Keratinocyte (primary cell): ENCODE data around the gene GTF2I. TPM values are rescaled to one million over a fixed set of nuclear protein-coding genes. Genes with fewer than 3 reads are reported as not detected.

Source experiments
- DNase-seq: peaks from one replicate; pipeline ENCODE4 v3.0.0-alpha.2; 2011; ENCODE audit warnings: low read depth, missing footprints, low spot score
- FAIRE-seq: peaks from 2 replicates; lab custom pipeline; 2011; peaks lifted over from hg19 to GRCh38; lab: Jason Lieb, UNC
- H2AFZ ChIP-seq: 2 replicates; pipeline ENCODE4 v1.6.0; 2012; ENCODE audit warnings: low read length, control low read depth, inconsistent platforms; ENCODE audit not compliant: control insufficient read depth
- H3K27ac ChIP-seq: 2 replicates; pipeline ENCODE4 v1.5.1; 2011; ENCODE audit warnings: low read length; ENCODE audit not compliant: control insufficient read depth, insufficient read depth
- H3K27me3 ChIP-seq: 3 replicates; pipeline ENCODE4 v1.6.0; 2011; ENCODE audit warnings: low read length; ENCODE audit not compliant: control insufficient read depth, insufficient read depth; ENCODE audit errors: extremely low read depth
- H3K36me3 ChIP-seq, 2 experiments: 2 replicates in 1 of 2; 3 replicates in 1 of 2; pipeline ENCODE4 v1.5.1; 2011; ENCODE audit warnings: low read length in 2 of 2, mild to moderate bottlenecking in 1 of 2; ENCODE audit not compliant: control insufficient read depth in 2 of 2, insufficient read depth in 2 of 2; ENCODE audit errors: extremely low read depth in 1 of 2
- H3K4me1 ChIP-seq: 3 replicates; pipeline ENCODE4 v1.5.1; 2011; ENCODE audit warnings: low read length; ENCODE audit not compliant: control insufficient read depth, insufficient read depth; ENCODE audit errors: extremely low read depth
- H3K4me2 ChIP-seq: 3 replicates; pipeline ENCODE4 v1.6.0; 2011; ENCODE audit warnings: low read depth, low read length; ENCODE audit not compliant: control insufficient read depth, insufficient read depth; ENCODE audit errors: extremely low read depth
- H3K4me3 ChIP-seq, 3 experiments: fragments of 200-600 bp in 1 of 3; sonication (generic) in 1 of 3; 2 replicates in 2 of 3; 3 replicates in 1 of 3; pipeline ENCODE4 v1.5.1; 2011 to 2016; ENCODE audit warnings: low read length in 3 of 3, mild to moderate bottlenecking in 3 of 3, control low read depth in 2 of 3, inconsistent platforms in 1 of 3, low read depth in 1 of 3, mixed read lengths in 1 of 3, mixed run types in 1 of 3, moderate library complexity in 1 of 3; ENCODE audit not compliant: control insufficient read depth in 2 of 3, insufficient read depth in 2 of 3; ENCODE audit errors: extremely low read depth in 1 of 3
- H3K79me2 ChIP-seq: 2 replicates; pipeline ENCODE4 v1.6.0; 2012; ENCODE audit warnings: low read length; ENCODE audit not compliant: control insufficient read depth, insufficient read depth
- H3K9ac ChIP-seq: 3 replicates; pipeline ENCODE4 v1.6.0; 2011; ENCODE audit warnings: low read length; ENCODE audit not compliant: control insufficient read depth, insufficient read depth; ENCODE audit errors: extremely low read depth
- H3K9me1 ChIP-seq: 3 replicates; pipeline ENCODE4 v1.6.0; 2011; ENCODE audit warnings: low read length; ENCODE audit not compliant: control insufficient read depth, insufficient read depth; ENCODE audit errors: extremely low read depth
- H3K9me3 ChIP-seq: 2 replicates; pipeline ENCODE4 v1.5.1; 2012; ENCODE audit warnings: low read depth, low read length; ENCODE audit not compliant: control insufficient read depth
- H4K20me1 ChIP-seq: 3 replicates; pipeline ENCODE4 v1.6.0; 2011; ENCODE audit warnings: low read length; ENCODE audit not compliant: control insufficient read depth, insufficient read depth; ENCODE audit errors: extremely low read depth
- CTCF ChIP-seq, 3 experiments: IDR thresholded peaks in 1 of 3; conservative IDR thresholded peaks in 1 of 3; optimal IDR thresholded peaks in 1 of 3; 2 replicates in 2 of 3; 3 replicates in 1 of 3; pipeline versions ENCODE3 to v1.5.1; 2011; ENCODE audit warnings: low read length in 3 of 3, mild to moderate bottlenecking in 3 of 3, moderate library complexity in 2 of 3, control low read depth in 1 of 3, inconsistent platforms in 1 of 3; ENCODE audit not compliant: insufficient read depth in 2 of 3; ENCODE audit errors: extremely low read depth in 1 of 3
- EZH2 ChIP-seq: IDR thresholded peaks from one replicate; pipeline ENCODE4 v1.6.1; 2012; ENCODE audit warnings: inconsistent platforms, mild to moderate bottlenecking, low read length, moderate library complexity
- dilution Hi-C: fragments of 300-500 bp; cut with MboI; formaldehyde crosslinking; loops from one replicate; pipeline ENCODE4 v1.7.0; 2020; ENCODE audit warnings: low sequenced_read_pairs; ENCODE audit not compliant: extremely low pct_ligation_motif_present
- polyA plus RNA-seq, 5 experiments: library from polyadenylated mRNA; depleted of rRNA in 3 of 5; stranded (reverse) in 3 of 5; stranded (forward) in 1 of 5; unstranded in 1 of 5; fragments of >200 nt; gene quantifications; 1 replicate in 1 of 5; 2 replicates in 3 of 5; 3 replicates in 1 of 5; pipeline versions ENCODE4 v1.2.1 to v1.2.3, GENCODE V29; 2011 to 2012; ENCODE audit warnings: missing spikeins in 2 of 5, low read depth in 1 of 5, low replicate concordance in 1 of 5

The GTF2I gene
- polyA plus RNA-seq, 1 donor (not counting 4 experiments of a cell fraction or from before 2014, with no cell fraction given), result 56.1 TPM

GRCh38 chr7:74655324-74655723, 2.2 kb upstream of the GTF2I start:
- no peak overlapping the region for H3K27ac ChIP-seq
- peaks cover 19% of the 10 kb centered on the region for H3K79me2 ChIP-seq
- H3K36me3 ChIP-seq, result peaks cover 0 to 2% of the 10 kb centered on the region in 2 experiments
- H4K20me1 ChIP-seq, result no peaks in the 10 kb centered on the region
- dilution Hi-C loops, result no loop called here
- DNase-seq (no peak), FAIRE-seq (no peak)
- H3K9me3 ChIP-seq, result no peaks in the 10 kb centered on the region
- no peaks in the 10 kb centered on the region for H3K9me1 ChIP-seq
- H3K4me1 ChIP-seq, result peaks cover 18% of the 10 kb centered on the region
- no peak for TF ChIP-seq CTCF (optimal IDR thresholded peaks at IDR 0.05 in 1 of 3, IDR thresholded peaks at IDR 0.05 in 1 of 3, conservative IDR thresholded peaks at IDR 0.05 in 1 of 3; ENCODE audit: extremely low read depth in 1 of 3, insufficient read depth in 2 of 3, low read length in 3 of 3)
- TF ChIP-seq EZH2, result no peak
- H2AFZ ChIP-seq, result no peak overlapping the region
- no peak overlapping the region for H3K4me3 ChIP-seq
- H3K4me2 ChIP-seq, result no peak overlapping the region
- H3K9ac ChIP-seq, result no peak overlapping the region
- no peaks in the 10 kb centered on the region for H3K27me3 ChIP-seq

GRCh38 chr7:74655768-74656440, 1.6 kb upstream of the GTF2I start:
- H3K36me3 ChIP-seq, result peaks cover 0 to 2% of the 10 kb centered on the region in 2 experiments
- no peaks in the 10 kb centered on the region for H4K20me1 ChIP-seq
- peak overlapping the region in 2 of 3 experiments; percentile 24 to 91 for H3K4me3 ChIP-seq
- DNase-seq (no peak), FAIRE-seq (no peak)
- peak overlapping the region; percentile 5 for H3K9ac ChIP-seq
- peak overlapping the region; percentile 4 for H2AFZ ChIP-seq
- no peaks in the 10 kb centered on the region for H3K27me3 ChIP-seq
- peak overlapping the region; percentile 100 for H3K4me2 ChIP-seq
- no peaks in the 10 kb centered on the region for H3K9me1 ChIP-seq
- dilution Hi-C loops, result no loop called here
- no peaks in the 10 kb centered on the region for H3K9me3 ChIP-seq
- H3K27ac ChIP-seq, result no peak overlapping the region
- TF ChIP-seq CTCF (optimal IDR thresholded peaks at IDR 0.05 in 1 of 3, IDR thresholded peaks at IDR 0.05 in 1 of 3, conservative IDR thresholded peaks at IDR 0.05 in 1 of 3; ENCODE audit: extremely low read depth in 1 of 3, insufficient read depth in 2 of 3, low read length in 3 of 3) (no peak), EZH2 (no peak)
- peaks cover 23% of the 10 kb centered on the region for H3K79me2 ChIP-seq
- peaks cover 22% of the 10 kb centered on the region for H3K4me1 ChIP-seq
